H9 (cell line): ENCODE data around the gene DAB1. TPM values are rescaled to one million over a fixed set of nuclear protein-coding genes. Genes with fewer than 3 reads are reported as not detected.

Experiments used
- DNase-seq: peaks from one replicate; pipeline ENCODE4 v3.0.0-alpha.2; 2017
- H2AFZ ChIP-seq: one replicate; pipeline ENCODE4 v1.6.1; 2013; ENCODE audit warnings: mild to moderate bottlenecking, low read length, control low read depth, moderate library complexity
- H2AK5ac ChIP-seq: 2 replicates; pipeline ENCODE4 v1.6.1; 2013; ENCODE audit warnings: low read length, control low read depth, mixed read lengths; ENCODE audit not compliant: insufficient read length
- H2BK120ac ChIP-seq: one replicate; pipeline ENCODE4 v1.6.1; 2013; ENCODE audit warnings: low read depth, mild to moderate bottlenecking, low read length, control low read depth, inconsistent platforms; ENCODE audit not compliant: poor library complexity, severe bottlenecking
- H2BK12ac ChIP-seq: 2 replicates; pipeline ENCODE4 v1.6.1; 2013; ENCODE audit warnings: low read length, control low read depth, mixed read lengths, low read depth; ENCODE audit not compliant: insufficient read length
- H2BK15ac ChIP-seq: 2 replicates; pipeline ENCODE4 v1.6.1; 2013; ENCODE audit warnings: low read depth, low read length, control low read depth
- H2BK20ac ChIP-seq: one replicate; pipeline ENCODE4 v1.6.1; 2013; ENCODE audit warnings: low read depth, mild to moderate bottlenecking, low read length, control low read depth, inconsistent platforms; ENCODE audit not compliant: poor library complexity, severe bottlenecking
- H2BK5ac ChIP-seq: 2 replicates; pipeline ENCODE4 v1.6.1; 2013; ENCODE audit warnings: low read length, control low read depth, mixed read lengths; ENCODE audit not compliant: insufficient read length
- H3K14ac ChIP-seq: 2 replicates; pipeline ENCODE4 v1.6.1; 2013; ENCODE audit warnings: low read length, control low read depth; ENCODE audit not compliant: insufficient read depth
- H3K18ac ChIP-seq: 2 replicates; pipeline ENCODE4 v1.6.1; 2013; ENCODE audit warnings: low read depth, mild to moderate bottlenecking, mixed read lengths, low read length, control low read depth; ENCODE audit not compliant: insufficient read length
- H3K23ac ChIP-seq: 2 replicates; pipeline ENCODE4 v1.6.1; 2013; ENCODE audit warnings: low read length, control low read depth, mixed read lengths, low read depth; ENCODE audit not compliant: insufficient read length
- H3K23me2 ChIP-seq: 2 replicates; pipeline ENCODE4 v1.6.1; 2013; ENCODE audit warnings: low read depth, mild to moderate bottlenecking, mixed read lengths, low read length, control low read depth; ENCODE audit not compliant: insufficient read length, poor library complexity, severe bottlenecking
- H3K27ac ChIP-seq: 2 replicates; pipeline ENCODE4 v1.5.1; 2013; ENCODE audit warnings: low read length, control low read depth, mixed read lengths, low read depth; ENCODE audit not compliant: insufficient read length
- H3K27me3 ChIP-seq: 2 replicates; pipeline ENCODE4 v1.6.1; 2013; ENCODE audit warnings: low read length, control low read depth, inconsistent platforms; ENCODE audit not compliant: insufficient read depth
- H3K4ac ChIP-seq: 2 replicates; pipeline ENCODE4 v1.6.1; 2013; ENCODE audit warnings: low read depth, mild to moderate bottlenecking, control low read depth, inconsistent platforms, low read length, moderate library complexity
- H3K4me1 ChIP-seq: 2 replicates; pipeline ENCODE4 v1.6.1; 2013; ENCODE audit warnings: low read length, control low read depth, inconsistent platforms; ENCODE audit not compliant: insufficient read depth
- H3K4me2 ChIP-seq: 2 replicates; pipeline ENCODE4 v1.6.1; 2013; ENCODE audit warnings: low read length, control low read depth, mixed read lengths; ENCODE audit not compliant: insufficient read length, insufficient read depth
- H3K56ac ChIP-seq: 2 replicates; pipeline ENCODE4 v1.6.1; 2013; ENCODE audit warnings: low read depth, mild to moderate bottlenecking, mixed read lengths, low read length, control low read depth; ENCODE audit not compliant: insufficient read length
- H3K79me1 ChIP-seq: 2 replicates; pipeline ENCODE4 v1.6.1; 2013; ENCODE audit warnings: low read depth, mild to moderate bottlenecking, moderate library complexity, low read length, control low read depth, inconsistent platforms; ENCODE audit not compliant: insufficient read depth, poor library complexity, severe bottlenecking
- H3K79me2 ChIP-seq: 2 replicates; pipeline ENCODE4 v1.6.1; 2013; ENCODE audit warnings: low read length, control low read depth, inconsistent platforms; ENCODE audit not compliant: insufficient read depth
- H3K9ac ChIP-seq: 2 replicates; pipeline ENCODE4 v1.6.1; 2013; ENCODE audit warnings: low read length, control low read depth, mixed read lengths; ENCODE audit not compliant: insufficient read length; ENCODE audit errors: extremely low read depth
- H3K9me3 ChIP-seq: one replicate; pipeline ENCODE4 v1.6.1; 2013; ENCODE audit warnings: low read depth, low read length, inconsistent platforms; ENCODE audit not compliant: control insufficient read depth
- H3T11ph ChIP-seq: one replicate; pipeline ENCODE4 v1.6.1; 2013; ENCODE audit warnings: mild to moderate bottlenecking, low read length, control low read depth, inconsistent platforms
- H4K20me1 ChIP-seq: one replicate; pipeline ENCODE4 v1.6.1; 2013; ENCODE audit not compliant: control insufficient read depth, insufficient read length, insufficient read depth
- H4K5ac ChIP-seq: 2 replicates; pipeline ENCODE4 v1.6.1; 2013; ENCODE audit warnings: low read depth, mild to moderate bottlenecking, mixed read lengths, low read length, control low read depth; ENCODE audit not compliant: insufficient read length
- H4K8ac ChIP-seq: replicated peaks from 2 replicates; pipeline ENCODE4 v1.6.1; 2013; ENCODE audit warnings: low read length, control low read depth, mixed read lengths, low read depth; ENCODE audit not compliant: insufficient read length
- H4K91ac ChIP-seq: 2 replicates; pipeline ENCODE4 v1.6.1; 2013; ENCODE audit warnings: low read depth, mild to moderate bottlenecking, moderate library complexity, mixed read lengths, low read length, control low read depth; ENCODE audit not compliant: insufficient read length
- H3K27ac Mint-ChIP-seq, 3 experiments: 2 replicates in 2 of 3; 3 replicates in 1 of 3; pipeline ENCODE4 v1.8.0; 2020 to 2021; ENCODE audit warnings: mixed read lengths in 3 of 3, mild to moderate bottlenecking in 1 of 3, moderate library complexity in 1 of 3
- H3K27me3 Mint-ChIP-seq: 2 replicates; pipeline ENCODE4 v1.8.0; 2021; ENCODE audit warnings: low read depth, mild to moderate bottlenecking, moderate library complexity, mixed read lengths
- H3K36me3 Mint-ChIP-seq, 3 experiments: 2 replicates in 2 of 3; 3 replicates in 1 of 3; pipeline ENCODE4 v1.8.0; 2020 to 2021; ENCODE audit warnings: low read depth in 3 of 3, mixed read lengths in 3 of 3; ENCODE audit not compliant: insufficient read depth in 1 of 3
- H3K4me1 Mint-ChIP-seq, 2 experiments: 2 replicates each; pipeline ENCODE4 v1.8.0; 2020; ENCODE audit warnings: mixed read lengths in 2 of 2
- H3K4me3 Mint-ChIP-seq, 2 experiments: 2 replicates in 1 of 2; 3 replicates in 1 of 2; pipeline ENCODE4 v1.8.0; 2020 to 2021; ENCODE audit warnings: mild to moderate bottlenecking in 2 of 2, mixed read lengths in 2 of 2, moderate library complexity in 1 of 2
- H3K9me3 Mint-ChIP-seq, 2 experiments: 2 replicates in 1 of 2; 3 replicates in 1 of 2; pipeline ENCODE4 v1.8.0; 2020; ENCODE audit warnings: mild to moderate bottlenecking in 2 of 2, mixed read lengths in 2 of 2, moderate library complexity in 1 of 2
- WGBS: extraction: QIAGEN DNeasy Blood & Tissue Kit; methylation state at CpG from one replicate; pipeline ENCODE4 v1.1.7; 2013; ENCODE audit warnings: missing lambda C conversion rate, low lambda C conversion rate, mixed read lengths; ENCODE audit not compliant: insufficient read length; ENCODE audit errors: extremely low coverage; 5-methylcytosine and 5-hydroxymethylcytosine counted together
- total RNA-seq: library from RNA; stranded (reverse); gene quantifications from 2 replicates; pipeline ENCODE4 v1.2.1, GENCODE V29; 2021
- TF ChIP-seq, protein P1 (sequence below): fragments of 200-600 bp; sonication (generic); conservative IDR thresholded peaks from 3 replicates; pipeline ENCODE4 v1.8.0; 2021; ENCODE audit warnings: antibody characterized with exemption, mild to moderate bottlenecking

DAB1 gene
- total RNA-seq, 1 experiment from 2014 or later, result 9.3 TPM

DNA sequence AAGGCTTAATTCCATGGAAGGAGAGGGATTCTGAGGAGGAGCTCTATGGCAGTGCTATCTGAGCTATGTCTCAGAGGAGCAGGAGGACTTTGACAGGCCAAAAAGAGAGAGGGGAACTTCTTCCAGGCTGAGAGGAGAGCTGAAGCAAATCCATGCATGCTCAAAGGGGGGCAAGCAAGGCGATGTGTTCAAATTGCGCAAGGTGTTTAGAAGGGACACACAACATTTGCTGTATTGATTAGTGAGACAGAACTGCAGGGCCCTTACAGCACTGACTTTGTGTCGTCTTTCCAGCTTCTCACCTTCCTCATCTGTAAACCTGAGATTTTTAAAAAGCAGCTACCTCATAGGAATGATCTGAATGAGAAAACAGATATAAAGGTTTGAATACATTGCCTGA, 145.3 kb downstream of the DAB1 start:
- no peaks in the 10 kb centered on the region for H3K27me3 Mint-ChIP-seq

More for the DNA sequence above, 145.3 kb downstream of the DAB1 start:
- H2AFZ ChIP-seq, result no peak overlapping the region
- H4K8ac ChIP-seq, result no peak overlapping the region
- H3K14ac ChIP-seq, result no peak overlapping the region
- no peak overlapping the region for H2BK120ac ChIP-seq
- H3K4me1 ChIP-seq, result peaks cover 3% of the 10 kb centered on the region; the same call in 1 of the 2 replicates
- WGBS, result no CpG with 5 or more reads among the region's 3 CpGs
- H3K9me3 Mint-ChIP-seq, result no peaks in the 10 kb centered on the region
- H2BK12ac ChIP-seq, result no peak overlapping the region
- H3K23me2 ChIP-seq, result no peaks in the 10 kb centered on the region
- H3K9me3 ChIP-seq, result no peaks in the 10 kb centered on the region
- no peak overlapping the region for H3K27ac Mint-ChIP-seq
- no peak overlapping the region for H4K91ac ChIP-seq
- no peak overlapping the region for H2AK5ac ChIP-seq
- H2BK5ac ChIP-seq, result no peak overlapping the region
- no peak overlapping the region for H3K4ac ChIP-seq
- H2BK15ac ChIP-seq, result no peak overlapping the region
- no peak overlapping the region for H3K4me3 Mint-ChIP-seq
- no peak overlapping the region for H3K56ac ChIP-seq
- no peak overlapping the region for H3K27ac ChIP-seq
- peaks cover 0 to 2% of the 10 kb centered on the region in 2 experiments; a peak in 1 of 4 replicates for H3K4me1 Mint-ChIP-seq
- no peak overlapping the region for H3K4me2 ChIP-seq
- DNase-seq, result no peak
- H3K23ac ChIP-seq, result no peak overlapping the region
- no peak overlapping the region for H3T11ph ChIP-seq
- no peaks in the 10 kb centered on the region for H3K79me2 ChIP-seq
- TF ChIP-seq, protein P1, sequence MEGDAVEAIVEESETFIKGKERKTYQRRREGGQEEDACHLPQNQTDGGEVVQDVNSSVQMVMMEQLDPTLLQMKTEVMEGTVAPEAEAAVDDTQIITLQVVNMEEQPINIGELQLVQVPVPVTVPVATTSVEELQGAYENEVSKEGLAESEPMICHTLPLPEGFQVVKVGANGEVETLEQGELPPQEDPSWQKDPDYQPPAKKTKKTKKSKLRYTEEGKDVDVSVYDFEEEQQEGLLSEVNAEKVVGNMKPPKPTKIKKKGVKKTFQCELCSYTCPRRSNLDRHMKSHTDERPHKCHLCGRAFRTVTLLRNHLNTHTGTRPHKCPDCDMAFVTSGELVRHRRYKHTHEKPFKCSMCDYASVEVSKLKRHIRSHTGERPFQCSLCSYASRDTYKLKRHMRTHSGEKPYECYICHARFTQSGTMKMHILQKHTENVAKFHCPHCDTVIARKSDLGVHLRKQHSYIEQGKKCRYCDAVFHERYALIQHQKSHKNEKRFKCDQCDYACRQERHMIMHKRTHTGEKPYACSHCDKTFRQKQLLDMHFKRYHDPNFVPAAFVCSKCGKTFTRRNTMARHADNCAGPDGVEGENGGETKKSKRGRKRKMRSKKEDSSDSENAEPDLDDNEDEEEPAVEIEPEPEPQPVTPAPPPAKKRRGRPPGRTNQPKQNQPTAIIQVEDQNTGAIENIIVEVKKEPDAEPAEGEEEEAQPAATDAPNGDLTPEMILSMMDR, result no peak
- no peak overlapping the region for H3K9ac ChIP-seq
- no peak overlapping the region for H4K5ac ChIP-seq
- H3K36me3 Mint-ChIP-seq, result no peaks in the 10 kb centered on the region
- no peak overlapping the region for H3K18ac ChIP-seq
- H4K20me1 ChIP-seq, result no peaks in the 10 kb centered on the region
- H3K27me3 ChIP-seq, result no peaks in the 10 kb centered on the region
- H2BK20ac ChIP-seq, result no peak overlapping the region
- no peaks in the 10 kb centered on the region for H3K79me1 ChIP-seq
